Transverse colon (tissue), 4 donors: Measurements from ENCODE around the gene MTHFR.

Experiments
- CTCF ChIP-seq, 5 experiments: fragments of 200-600 bp in 3 of 5; fragments of 450-650 bp in 2 of 5; sonication (generic) in 3 of 5; IDR thresholded peaks; 1 replicate in 2 of 5; 2 replicates in 3 of 5; pipeline ENCODE4 v1.5.1; 2016 to 2017; ENCODE audit warnings: antibody characterized with exemption in 5 of 5, inconsistent platforms in 3 of 5, mild to moderate bottlenecking in 2 of 5, moderate library complexity in 1 of 5
- POLR2A ChIP-seq: fragments of 450-650 bp; IDR thresholded peaks from one replicate; pipeline ENCODE4 v1.6.1; 2016; ENCODE audit warnings: antibody characterized with exemption, mild to moderate bottlenecking, moderate library complexity
- POLR2AphosphoS5 ChIP-seq, 3 donors: sonication (generic); formaldehyde crosslinking; IDR thresholded peaks; one replicate each; pipeline ENCODE4 v1.6.1; 2016; ENCODE audit warnings: antibody characterized with exemption in 3 of 3

DNA sequence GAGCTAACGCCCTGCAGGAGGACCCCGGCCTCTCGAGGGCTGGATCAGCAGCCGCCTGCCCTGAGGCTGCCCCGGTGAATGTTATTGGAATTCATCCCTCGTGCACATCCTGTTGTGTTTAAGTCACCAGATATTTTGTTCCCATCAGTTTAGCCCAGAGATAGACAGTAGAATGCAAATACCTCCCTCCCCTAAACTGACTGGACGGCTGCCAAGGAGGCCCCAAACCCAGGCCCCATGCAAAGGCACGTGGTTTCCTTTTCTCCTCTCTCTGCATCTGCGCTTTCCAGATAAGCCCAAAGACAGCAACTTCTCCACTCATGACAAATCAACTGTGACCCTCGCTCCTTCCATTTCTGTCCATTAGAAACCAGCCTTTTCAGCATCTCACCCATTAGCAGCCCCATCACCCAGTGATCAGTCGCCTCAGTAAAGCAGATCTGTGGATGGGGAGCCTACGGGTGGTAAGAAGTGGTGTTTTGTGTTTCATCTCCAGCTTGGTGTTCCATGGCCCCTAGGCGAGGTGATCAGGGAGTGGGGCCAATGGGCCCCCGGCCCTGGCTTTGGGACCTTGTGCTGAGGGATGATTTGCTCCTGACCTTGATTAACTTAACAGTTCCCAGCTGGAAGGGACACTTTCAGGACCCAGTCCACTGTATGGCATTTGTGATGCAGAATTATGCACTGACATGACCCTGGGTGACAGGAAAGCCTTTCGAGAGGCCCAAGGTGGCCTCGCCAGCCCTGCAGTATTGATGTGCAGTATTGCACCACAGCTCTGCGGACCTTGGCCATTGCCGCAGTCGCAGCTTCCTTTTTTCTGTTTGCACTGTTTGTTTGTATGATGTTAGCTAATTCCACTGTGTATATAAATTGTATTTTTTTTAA lies 36.6 kb upstream of the MTHFR start:
- no peak for TF ChIP-seq CTCF (IDR thresholded peaks at IDR 0.05)
- no peak for TF ChIP-seq POLR2AphosphoS5 (IDR thresholded peaks at IDR 0.05)
- no peak for TF ChIP-seq POLR2A
